ENCODE results near the gene KIF26B.

KIF26B gene

GRCh38 chr1:245209658-245210435, 55.1 kb downstream of the KIF26B start:
- no peak for DNase-seq (ENCODE audit: low read depth)

- DNase-seq (ENCODE audit: low read depth): no peak
Observed at GRCh38 chr1:245211035-245211749, 56.4 kb downstream of the KIF26B start.

- no peak for DNase-seq (ENCODE audit: low read depth)
Observed at GRCh38 chr1:245211761-245212160, 57.0 kb downstream of the KIF26B start.

GRCh38 chr1:245212221-245212710, 57.5 kb downstream of the KIF26B start:
- DNase-seq (ENCODE audit: low read depth): no peak

- DNase-seq (ENCODE audit: low read depth): no peak
Observed at GRCh38 chr1:245213066-245213831, 58.5 kb downstream of the KIF26B start.

- DNase-seq (ENCODE audit: low read depth): no peak
Observed at GRCh38 chr1:245215071-245215470, 60.3 kb downstream of the KIF26B start.

GRCh38 chr1:245216366-245217115, 61.8 kb downstream of the KIF26B start:
- DNase-seq (ENCODE audit: low read depth): no peak

GRCh38 chr1:245217853-245218608, 63.2 kb downstream of the KIF26B start:
- DNase-seq (ENCODE audit: low read depth): no peak

- DNase-seq (ENCODE audit: low read depth): no peak
Observed at GRCh38 chr1:245220381-245220985, 65.7 kb downstream of the KIF26B start.

- DNase-seq (ENCODE audit: low read depth): no peak
Observed at GRCh38 chr1:245221805-245222204, 67.0 kb downstream of the KIF26B start.

- DNase-seq (ENCODE audit: low read depth): no peak
Observed at GRCh38 chr1:245222931-245223595, 68.3 kb downstream of the KIF26B start.

GRCh38 chr1:245225322-245226202, 70.8 kb downstream of the KIF26B start:
- no peak for DNase-seq (ENCODE audit: low read depth)

GRCh38 chr1:245226203-245226499, 71.4 kb downstream of the KIF26B start:
- DNase-seq (ENCODE audit: low read depth): no peak

- no peak for DNase-seq (ENCODE audit: low read depth)
Observed at GRCh38 chr1:245229051-245229450, 74.3 kb downstream of the KIF26B start.

- no peak for DNase-seq (ENCODE audit: low read depth)
Observed at GRCh38 chr1:245232931-245233330, 78.1 kb downstream of the KIF26B start.

- DNase-seq (ENCODE audit: low read depth): no peak
Observed at GRCh38 chr1:245234217-245235081, 79.7 kb downstream of the KIF26B start.

- DNase-seq (ENCODE audit: low read depth): no peak
Observed at GRCh38 chr1:245235156-245235555, 80.4 kb downstream of the KIF26B start.

GRCh38 chr1:245240648-245241165, 85.9 kb downstream of the KIF26B start:
- DNase-seq (ENCODE audit: low read depth): no peak
